HG03097 (cell line): ENCODE data around the gene PSMC3.
A peak's percentile ranks its signal among the peaks of the same experiment; 100 is the strongest.

Source experiments
- ATAC-seq: cut with Tn5 transposase; IDR thresholded peaks from one replicate; pipeline ENCODE4 v1.9.1; 2021; ENCODE audit not compliant: unreplicated experiment, low FRiP score

PSMC3 gene

DNA sequence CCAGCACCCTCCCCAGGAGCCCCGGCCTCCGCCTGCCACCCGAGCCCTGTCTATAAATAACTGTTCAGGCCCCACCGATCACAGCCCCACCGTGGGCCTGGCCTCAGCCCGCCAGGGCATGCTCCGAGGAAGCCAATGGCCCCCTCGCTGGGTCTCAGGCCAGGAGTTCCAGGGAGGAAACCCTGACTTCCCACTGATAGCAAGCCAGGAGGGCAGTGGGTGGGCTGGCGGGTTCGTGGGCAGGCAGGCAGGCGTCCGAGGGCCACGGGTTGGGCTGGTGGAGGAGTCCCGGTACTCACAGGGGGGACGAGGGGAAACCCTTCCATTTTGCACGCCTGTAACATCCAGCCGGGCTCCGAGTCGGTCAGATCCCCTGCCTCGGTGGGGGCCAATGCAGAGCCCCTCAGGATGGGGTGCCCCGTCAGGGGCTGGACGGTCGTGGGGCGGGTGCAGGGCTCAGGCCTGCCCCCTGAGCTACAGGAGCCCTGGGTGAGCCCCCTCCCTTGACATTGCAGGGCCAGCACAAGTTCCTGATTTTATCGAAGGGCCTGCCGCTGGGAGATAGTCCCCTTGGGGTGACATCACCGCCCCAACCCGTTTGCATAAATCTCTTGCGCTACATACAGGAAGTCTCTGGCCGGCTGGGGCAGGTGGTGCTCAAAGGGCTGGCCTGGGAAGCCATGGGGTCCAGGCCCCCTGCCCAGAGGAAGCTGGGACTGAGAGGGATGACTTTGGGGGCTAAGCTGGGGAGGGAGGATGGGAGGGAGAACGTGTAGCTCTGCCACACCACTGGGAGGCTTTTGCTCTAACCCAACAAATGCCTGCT, 48.0 kb downstream of the PSMC3 start, which contains the start of gene SPI1:
SPI1 (minus strand) TSS at position 538 of the 826 bp plus-strand sequence; CDS start at position 344, 194 bp downstream.
- peak; percentile 70 for ATAC-seq

- no peak for ATAC-seq
Measured at GRCh38 chr11:47377571-47378009, 48.6 kb downstream of the PSMC3 start.

GRCh38 chr11:47376525-47377371, 49.5 kb downstream of the PSMC3 start:
- no peak for ATAC-seq

DNA sequence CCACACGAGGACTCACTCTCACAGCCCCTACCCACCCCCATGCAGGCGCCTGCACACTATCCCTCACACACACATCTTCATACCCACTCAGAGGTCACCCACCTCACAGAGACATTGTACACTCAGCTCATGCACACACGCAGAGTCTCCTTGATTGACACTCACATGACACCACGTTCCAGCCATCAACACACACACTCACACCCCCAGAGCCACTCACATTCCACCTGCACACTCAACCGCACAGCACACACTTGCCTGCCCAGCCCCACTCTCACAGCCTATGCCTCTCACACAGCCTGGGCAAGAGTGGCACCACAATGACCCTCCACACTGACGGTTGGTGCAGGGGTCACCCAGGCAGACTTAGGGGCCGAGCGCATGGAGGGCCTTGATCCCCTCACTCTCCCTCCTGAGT, 50.1 kb downstream of the PSMC3 start:
- no peak for ATAC-seq

GRCh38 chr11:47375546-47376085, 50.6 kb downstream of the PSMC3 start:
- no peak for ATAC-seq

DNA sequence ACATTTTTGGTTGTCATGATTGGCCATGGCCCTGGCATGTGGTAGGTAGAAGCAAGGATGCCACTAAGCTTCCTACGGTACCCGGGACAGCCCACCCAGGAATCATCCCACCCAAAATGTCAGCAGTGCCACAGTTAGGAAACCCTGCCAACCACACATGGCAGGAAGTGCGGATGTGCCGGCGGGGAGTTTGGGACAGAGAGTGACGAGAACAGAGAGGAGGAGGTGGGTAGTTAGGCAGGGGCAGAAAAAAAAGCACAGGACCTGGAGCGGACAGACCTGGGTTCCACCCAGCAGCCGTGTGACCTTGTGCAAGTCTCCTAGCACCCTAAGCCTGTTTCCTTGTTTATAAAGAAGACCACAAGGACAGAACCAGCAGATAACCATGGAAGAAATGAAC, 51.2 kb downstream of the PSMC3 start:
- ATAC-seq = no peak

DNA sequence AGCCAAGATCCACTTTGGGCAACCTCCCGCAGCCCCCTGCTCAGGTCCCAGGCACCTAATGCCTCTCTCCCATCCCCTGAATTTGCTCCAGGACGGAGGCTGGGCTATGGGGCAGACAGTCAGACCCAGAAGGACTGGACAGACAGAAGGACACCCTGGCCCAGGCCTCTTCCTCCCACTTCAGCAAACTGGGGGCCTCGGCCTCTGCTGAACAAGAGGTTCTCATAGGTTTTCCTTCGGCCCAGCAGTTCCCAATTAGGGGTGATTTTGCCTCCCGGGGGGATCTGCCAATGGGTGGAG, 51.6 kb downstream of the PSMC3 start:
- no peak for ATAC-seq

GRCh38 chr11:47373876-47374719, 52.1 kb downstream of the PSMC3 start:
- no peak for ATAC-seq

- ATAC-seq = no peak
Measured at GRCh38 chr11:47372422-47372821, 53.8 kb downstream of the PSMC3 start.

GRCh38 chr11:47369676-47370075, 56.6 kb downstream of the PSMC3 start:
- no peak for ATAC-seq
